Astrocyte of the hippocampus (primary cell): ENCODE measurements around the gene AEBP1.
A peak's percentile ranks its signal among the peaks of the same experiment; 100 is the strongest.

ENCODE experiments used
- DNase-seq: peaks from one replicate; pipeline ENCODE4 v3.0.0; 2011; ENCODE audit warnings: low read depth, low spot score

The AEBP1 gene

DNA sequence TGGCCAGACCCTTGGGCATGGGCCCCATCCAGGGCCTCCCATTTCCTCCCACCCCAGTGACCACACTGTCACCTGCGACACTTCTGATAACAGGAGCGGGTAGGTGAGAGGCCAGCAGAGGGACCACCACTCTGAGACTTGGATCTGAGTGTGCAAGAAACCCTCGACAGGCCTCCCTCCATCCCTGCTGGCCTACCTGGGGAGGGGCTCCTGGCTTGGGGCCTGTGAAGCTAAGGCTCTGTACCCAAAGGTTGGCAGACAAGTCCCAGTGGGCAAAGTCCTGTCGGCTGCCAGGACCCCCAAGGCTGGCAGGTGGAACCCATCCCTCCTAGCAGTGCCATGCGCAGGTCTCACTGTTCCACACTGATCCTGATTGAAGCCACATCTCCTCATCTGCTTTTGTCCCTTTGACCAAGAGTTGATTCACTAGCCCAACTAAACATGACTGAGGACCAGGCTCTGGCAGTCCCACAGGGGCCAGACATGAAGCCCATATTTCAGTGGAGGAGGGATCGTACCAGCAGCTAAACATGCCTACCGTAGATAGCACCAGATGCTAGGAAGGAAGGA is 37.6 kb upstream of the AEBP1 start:
- DNase-seq = no peak

GRCh38 chr7:44067064-44067951 is 36.8 kb upstream of the AEBP1 start:
- no peak for DNase-seq

DNA sequence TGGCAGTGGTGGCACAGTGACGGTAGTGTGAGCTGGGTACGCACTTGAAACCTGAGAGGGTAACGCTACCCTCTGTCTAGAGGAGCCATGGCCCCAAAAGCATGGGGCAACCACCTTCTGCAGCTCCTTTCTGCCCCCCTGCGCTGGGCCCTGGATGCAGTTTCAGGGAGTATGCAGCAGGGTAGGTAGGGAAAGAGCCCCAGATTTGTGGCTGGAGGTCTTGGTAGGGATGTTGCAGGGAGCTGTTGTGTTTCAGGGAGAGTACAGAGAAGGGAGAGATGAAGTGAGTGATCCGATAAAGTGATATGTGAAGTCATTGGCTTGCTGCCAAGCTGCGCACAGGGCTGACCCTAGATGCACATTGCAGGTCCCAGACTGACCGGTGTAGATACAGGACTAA is 36.1 kb upstream of the AEBP1 start:
- DNase-seq = no peak

GRCh38 chr7:44071726-44072363 is 32.3 kb upstream of the AEBP1 start:
- no peak for DNase-seq

GRCh38 chr7:44072364-44073231 is 31.5 kb upstream of the AEBP1 start:
- DNase-seq = peak; percentile 94

DNA sequence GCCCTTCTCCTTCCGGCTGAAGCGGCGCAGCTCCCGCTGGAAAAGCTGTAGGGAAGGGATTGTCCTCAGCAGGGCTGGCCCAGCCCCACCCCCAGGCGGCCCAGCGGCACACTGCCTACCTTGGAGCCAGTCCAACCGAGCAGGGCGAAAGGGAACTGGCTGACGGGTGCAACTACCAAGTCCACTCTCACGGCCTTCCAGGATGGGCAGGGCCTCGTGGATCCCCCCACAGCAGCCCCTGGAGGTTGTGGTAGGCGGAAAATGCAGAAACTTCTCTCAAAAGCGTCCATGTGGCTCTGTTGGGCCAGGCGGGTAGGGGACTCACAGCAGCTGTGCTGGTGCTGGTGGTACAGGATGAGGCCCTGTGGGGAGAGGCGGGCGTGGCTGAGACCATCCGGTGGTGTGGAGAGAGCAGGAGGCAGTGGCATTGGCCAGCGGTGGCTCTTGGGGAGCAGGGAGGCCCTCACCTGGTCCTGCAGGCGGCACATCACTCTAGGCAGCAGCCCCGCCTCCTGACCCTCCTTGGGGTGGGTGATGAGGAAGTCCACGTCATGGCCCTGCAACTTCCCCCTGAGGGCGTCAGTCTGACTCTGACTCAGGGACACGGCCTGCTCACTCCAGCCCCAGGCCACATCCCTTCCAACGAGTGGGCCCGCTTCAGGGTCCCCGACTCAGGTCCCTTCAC is 30.3 kb upstream of the AEBP1 start:
- DNase-seq = peak; percentile 43

- DNase-seq = no peak
These were observed 29.8 kb upstream of the AEBP1 start for GRCh38 chr7:44074349-44074695.

DNA sequence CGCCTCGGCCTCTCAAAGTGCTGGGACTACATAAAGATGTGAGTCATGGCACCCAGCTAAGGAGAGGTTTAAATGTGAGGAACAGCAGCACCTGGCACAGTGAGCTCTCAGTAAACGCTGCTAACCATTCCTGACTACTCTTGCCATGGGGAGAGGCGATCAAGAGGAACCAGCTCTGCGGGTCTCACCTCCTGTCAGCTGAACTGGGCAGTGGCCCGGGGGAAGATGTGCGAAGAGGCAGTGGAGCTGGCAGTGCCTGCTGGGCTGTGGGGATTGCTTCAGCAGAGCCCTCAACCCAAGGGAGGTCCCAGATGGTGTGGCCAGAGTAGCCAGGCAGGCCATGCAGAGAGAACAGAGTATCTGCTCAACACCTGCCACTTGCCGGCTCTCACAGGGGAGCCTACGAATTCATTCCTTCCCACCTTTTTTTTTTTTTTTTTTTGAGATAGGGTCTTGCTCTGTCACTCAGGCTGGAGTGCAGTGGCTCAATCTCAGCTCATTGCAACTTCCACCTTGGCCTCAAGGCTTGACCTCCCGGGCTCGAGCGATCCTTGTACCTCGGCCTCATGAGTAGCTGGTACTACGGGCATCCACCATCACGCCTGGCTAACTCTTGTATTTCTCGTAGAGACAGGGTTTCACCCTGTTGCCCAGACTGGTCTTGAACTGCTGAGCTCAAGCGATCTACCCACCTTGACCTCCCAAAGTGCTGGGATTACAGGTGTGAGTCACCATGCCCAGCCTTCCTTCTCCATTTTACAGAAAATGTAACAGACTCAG is 28.7 kb upstream of the AEBP1 start:
- no peak for DNase-seq

- no peak for DNase-seq
These were observed 27.8 kb upstream of the AEBP1 start for GRCh38 chr7:44076101-44076895.

DNA sequence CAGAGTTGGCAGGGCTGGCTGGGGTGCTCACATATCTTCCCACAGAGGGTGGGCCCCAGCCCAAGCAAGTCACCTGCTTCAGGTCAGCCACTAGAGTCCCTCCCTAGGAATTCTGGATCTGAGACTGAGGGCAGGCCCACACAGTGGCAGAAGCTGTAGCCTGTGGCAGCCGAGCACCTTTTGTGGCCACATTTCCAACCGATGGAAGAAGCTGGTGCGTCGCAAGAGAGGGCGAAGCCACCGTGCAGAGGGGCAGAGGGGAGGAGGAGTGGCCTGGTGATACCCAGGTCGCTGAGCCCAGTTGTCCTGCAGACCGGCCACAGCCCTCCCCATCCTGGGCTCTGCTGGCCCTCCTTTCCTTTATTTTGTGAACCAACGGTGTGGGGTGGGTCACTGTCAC is 27.1 kb upstream of the AEBP1 start:
- DNase-seq = no peak

DNA sequence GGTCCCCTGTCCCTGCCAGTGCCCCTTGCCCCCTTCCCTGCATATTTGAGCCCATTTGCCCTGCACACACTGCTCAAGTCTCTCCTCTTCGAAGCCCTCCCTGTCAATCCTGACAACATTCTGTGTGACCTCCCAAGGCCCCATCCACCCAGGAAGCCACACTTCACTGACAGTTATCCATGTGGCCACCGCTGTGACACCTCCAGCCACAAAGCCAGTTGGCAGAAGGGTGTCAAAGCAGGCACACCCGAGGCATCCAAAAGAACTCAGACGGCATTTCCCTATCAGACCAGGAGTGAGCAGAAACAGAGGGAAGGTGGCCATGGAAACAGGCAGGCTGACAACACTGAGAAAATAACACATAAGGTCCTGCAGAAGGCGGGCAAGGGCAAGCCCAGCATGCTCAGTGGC is 26.5 kb upstream of the AEBP1 start:
- DNase-seq = no peak

DNA sequence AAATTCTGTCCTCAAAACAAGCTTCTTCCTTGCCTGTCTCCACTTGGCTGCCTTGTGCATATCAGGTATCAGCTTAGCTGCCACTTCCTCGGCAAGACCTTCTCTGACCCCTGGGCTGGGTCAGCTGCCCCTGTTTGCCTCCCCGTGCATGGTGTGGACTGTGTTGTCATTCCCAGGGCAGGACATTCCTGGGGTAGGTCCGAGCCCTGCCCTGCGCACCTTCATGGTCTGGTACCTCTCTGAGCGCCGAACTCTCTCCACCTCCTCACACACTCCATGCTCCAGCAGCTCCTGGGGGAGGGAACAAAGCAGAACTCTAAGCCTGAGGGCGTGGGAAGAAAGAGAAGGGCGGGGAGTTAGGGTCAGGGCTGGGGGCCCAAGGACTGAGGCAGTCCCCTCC is 25.6 kb upstream of the AEBP1 start:
- DNase-seq = no peak

DNA sequence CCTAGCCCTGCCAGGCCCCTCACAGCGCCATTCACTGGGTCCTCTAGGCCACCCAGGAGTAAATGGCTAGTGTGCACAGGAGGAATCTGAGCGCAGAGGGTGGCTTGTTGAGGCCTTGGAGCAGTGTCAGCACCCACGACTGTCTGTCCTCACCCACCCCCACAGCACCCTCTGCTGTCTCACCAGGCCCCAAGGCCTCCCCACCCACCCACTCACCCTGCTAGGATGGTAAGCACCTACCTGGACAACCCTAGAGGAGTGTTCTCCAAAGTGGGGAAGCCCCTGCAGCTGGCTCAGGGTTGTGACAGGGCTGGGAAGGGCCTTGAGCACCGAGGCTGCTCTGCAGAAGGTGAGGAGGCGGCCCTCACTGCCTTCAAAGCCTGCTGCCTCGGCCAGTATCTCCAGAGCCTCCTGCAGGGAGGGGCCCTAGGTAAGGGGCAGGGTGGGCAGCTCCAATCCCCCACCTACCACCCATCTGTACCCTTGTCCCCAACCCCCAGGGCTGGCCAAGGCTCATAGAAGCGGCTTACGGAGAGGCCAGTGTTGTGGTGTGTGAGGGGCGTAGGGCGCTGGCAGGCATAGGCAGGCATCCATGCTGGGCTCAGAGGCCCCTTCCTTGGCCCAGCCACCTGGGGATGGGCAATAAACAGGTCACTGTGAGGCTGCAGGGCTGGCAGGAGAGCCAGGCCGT is 24.7 kb upstream of the AEBP1 start:
- no peak for DNase-seq

- DNase-seq = no peak
These were observed 24.0 kb upstream of the AEBP1 start for GRCh38 chr7:44080118-44080517.

- no peak for DNase-seq
These were observed 23.4 kb upstream of the AEBP1 start for GRCh38 chr7:44080686-44081265.

GRCh38 chr7:44081266-44081748 is 22.8 kb upstream of the AEBP1 start:
- DNase-seq = no peak

- peak; percentile 99 for DNase-seq
These were observed 21.5 kb upstream of the AEBP1 start for GRCh38 chr7:44082541-44083207.

- DNase-seq = no peak
These were observed 20.3 kb upstream of the AEBP1 start for GRCh38 chr7:44083796-44084195.
